A673 (cell line): ENCODE measurements around the gene FNBP1L.

Source experiments
- EZH2 ChIP-seq: fragments of 200-600 bp; sonication (generic); IDR thresholded peaks from 2 replicates; pipeline ENCODE4 v1.6.1; 2017; ENCODE audit warnings: borderline replicate concordance, low read depth, mild to moderate bottlenecking, mixed read lengths, antibody characterized with exemption, low read length; ENCODE audit not compliant: poor library complexity, severe bottlenecking
- TF ChIP-seq, protein P1 (sequence below): fragments of 300-800, 200-600 bp; sonication (generic); conservative IDR thresholded peaks from 2 replicates; pipeline ENCODE4 v1.5.1; 2017; ENCODE audit warnings: low read depth, mild to moderate bottlenecking, antibody characterized with exemption, low read length, moderate library complexity, mixed read lengths

GRCh38 chr1:93541045-93541444, 93.1 kb downstream of the FNBP1L start:
- TF ChIP-seq, protein P1, sequence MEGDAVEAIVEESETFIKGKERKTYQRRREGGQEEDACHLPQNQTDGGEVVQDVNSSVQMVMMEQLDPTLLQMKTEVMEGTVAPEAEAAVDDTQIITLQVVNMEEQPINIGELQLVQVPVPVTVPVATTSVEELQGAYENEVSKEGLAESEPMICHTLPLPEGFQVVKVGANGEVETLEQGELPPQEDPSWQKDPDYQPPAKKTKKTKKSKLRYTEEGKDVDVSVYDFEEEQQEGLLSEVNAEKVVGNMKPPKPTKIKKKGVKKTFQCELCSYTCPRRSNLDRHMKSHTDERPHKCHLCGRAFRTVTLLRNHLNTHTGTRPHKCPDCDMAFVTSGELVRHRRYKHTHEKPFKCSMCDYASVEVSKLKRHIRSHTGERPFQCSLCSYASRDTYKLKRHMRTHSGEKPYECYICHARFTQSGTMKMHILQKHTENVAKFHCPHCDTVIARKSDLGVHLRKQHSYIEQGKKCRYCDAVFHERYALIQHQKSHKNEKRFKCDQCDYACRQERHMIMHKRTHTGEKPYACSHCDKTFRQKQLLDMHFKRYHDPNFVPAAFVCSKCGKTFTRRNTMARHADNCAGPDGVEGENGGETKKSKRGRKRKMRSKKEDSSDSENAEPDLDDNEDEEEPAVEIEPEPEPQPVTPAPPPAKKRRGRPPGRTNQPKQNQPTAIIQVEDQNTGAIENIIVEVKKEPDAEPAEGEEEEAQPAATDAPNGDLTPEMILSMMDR = no peak
- no peak for TF ChIP-seq EZH2
